Spleen (tissue), 11 donors: ENCODE results near the gene TMEM94. TPM values are rescaled to one million over a fixed set of nuclear protein-coding genes. Genes with fewer than 3 reads are reported as not detected.

Source experiments
- DNase-seq: peaks from one replicate; pipeline ENCODE4 v3.0.0-alpha.2; 2020
- H3K27ac ChIP-seq, 8 donors: fragments of 200-600 bp; sonication (generic) in 7 of 8; 1 replicate in 4 of 8; 2 replicates in 4 of 8; pipeline versions ENCODE4 v1.5.0 to v1.8.0; 2016 to 2021; ENCODE audit warnings: inconsistent platforms in 4 of 8, mild to moderate bottlenecking in 4 of 8, moderate library complexity in 1 of 8
- H3K27me3 ChIP-seq, 7 donors: fragments of 200-600 bp; sonication (generic) in 6 of 7; replicated peaks in 1 of 7; 1 replicate in 4 of 7; 2 replicates in 3 of 7; pipeline versions ENCODE4 v1.5.0 to v1.8.0; 2016 to 2021; ENCODE audit warnings: inconsistent platforms in 3 of 7, mild to moderate bottlenecking in 1 of 7
- H3K36me3 ChIP-seq, 6 donors: fragments of 200-600 bp; sonication (generic) in 5 of 6; 1 replicate in 4 of 6; 2 replicates in 2 of 6; pipeline versions ENCODE4 v1.5.0 to v1.8.0; 2016 to 2021; ENCODE audit warnings: inconsistent platforms in 2 of 6
- H3K4me1 ChIP-seq, 6 donors: fragments of 200-600 bp; sonication (generic) in 5 of 6; 1 replicate in 3 of 6; 2 replicates in 3 of 6; pipeline versions ENCODE4 v1.5.0 to v1.8.0; 2016 to 2021; ENCODE audit warnings: inconsistent platforms in 3 of 6
- H3K4me3 ChIP-seq, 8 donors: fragments of 200-600 bp; sonication (generic) in 7 of 8; 1 replicate in 4 of 8; 2 replicates in 4 of 8; pipeline versions ENCODE4 v1.5.0 to v1.8.0; 2016 to 2021; ENCODE audit warnings: inconsistent platforms in 4 of 8, mild to moderate bottlenecking in 4 of 8, moderate library complexity in 2 of 8
- H3K9me3 ChIP-seq, 8 donors: fragments of 200-600 bp; sonication (generic) in 7 of 8; 1 replicate in 4 of 8; 2 replicates in 4 of 8; pipeline versions ENCODE4 v1.5.0 to v1.8.0; 2016 to 2021; ENCODE audit warnings: inconsistent platforms in 4 of 8
- CTCF ChIP-seq, 11 experiments: fragments of 200-600 bp in 7 of 11; fragments of 450-650 bp in 4 of 11; sonication (generic) in 4 of 11; IDR thresholded peaks in 8 of 11; conservative IDR thresholded peaks in 3 of 11; 1 replicate in 7 of 11; 2 replicates in 4 of 11; pipeline versions ENCODE4 v1.4.0 to v1.8.0; 2016 to 2021; ENCODE audit warnings: antibody characterized with exemption in 11 of 11, inconsistent platforms in 4 of 11, mild to moderate bottlenecking in 1 of 11
- POLR2A ChIP-seq, 3 donors: fragments of 450-650 bp; IDR thresholded peaks; one replicate each; pipeline ENCODE4 v1.5.1; 2017; ENCODE audit warnings: antibody characterized with exemption in 3 of 3, mild to moderate bottlenecking in 1 of 3
- POLR2AphosphoS5 ChIP-seq, 3 donors: sonication (generic); formaldehyde crosslinking; IDR thresholded peaks; one replicate each; pipeline ENCODE4 v1.5.1; 2017; ENCODE audit warnings: antibody characterized with exemption in 3 of 3
- WGBS, 5 donors: extraction: QIAGEN DNeasy Blood & Tissue Kit in 3 of 5; methylation state at CpG; one replicate each; pipeline versions ENCODE4 v1.1.5 to v1.1.7; 2013 to 2018; 5-methylcytosine and 5-hydroxymethylcytosine counted together
- intact Hi-C: fragments of 100-400 bp; cut with DNase I; formaldehyde crosslinking; loops from one replicate; pipeline ENCODE4 v1.15.0; 2023; ENCODE audit warnings: low total_unique reads
- polyA plus RNA-seq, 3 donors: library from polyadenylated mRNA; stranded (reverse); fragments of 200-250 nt; gene quantifications; one replicate each; pipeline ENCODE4 v1.2.1, GENCODE V29; 2013
- total RNA-seq, 7 donors: library from RNA; depleted of rRNA in 3 of 7; stranded (reverse); fragments of >200 nt in 3 of 7; fragmentation: NEBNext Ultra II Directional in 4 of 7; extraction: Animal tissue kit (Norgen Biotek cat#: 25700) in 4 of 7; gene quantifications; one replicate each; pipeline versions ENCODE4 v1.1.0 to v1.2.1, GENCODE V29; 2016 to 2021
- donor health status: healthy with polysubstance abuse.
- donor health status: DM: no; HTN: no; CAD: no; lungs with moderate emphysema.
- donor health status: DM: no; HTN: no; CAD: no.
- donor health status: Bipolar disorder and iron deficiency.
- donor health status: healthy.
- donor health status: DM: no; HTN: no; CAD: no.
- donor health status: DM: yes; HTN: yes; CAD: no.

The TMEM94 gene
- total and polyA plus RNA-seq, 10 donors: 24.8 to 101 (median 85.9) TPM

GRCh38 chr17:75498726-75499213 is 42.3 kb downstream of the TMEM94 start:
- peak overlapping the region in 7 of 8 donors; percentile 24 to 90 (median 58) for H3K27ac ChIP-seq
- no peak overlapping the region for H3K4me3 ChIP-seq
- H3K36me3 ChIP-seq: peaks cover 0 to 100% (median 60%) of the 10 kb centered on the region in 6 donors
- H3K9me3 ChIP-seq: no peaks in the 10 kb centered on the region
- TF ChIP-seq POLR2A (IDR thresholded peaks at IDR 0.05) (no peak), POLR2AphosphoS5 (IDR thresholded peaks at IDR 0.05) (peak in 2 of 3 donors; percentile 61 to 75), CTCF (IDR thresholded peaks at IDR 0.05 in 8 of 11, conservative IDR thresholded peaks at IDR 0.05 in 3 of 11) (no peak)
- intact Hi-C loops: no loop called here
- 41 to 64% (median 55%) methylated on average over 11 to 16 of the region's 16 CpGs for WGBS, 5 donors
- H3K4me1 ChIP-seq: peaks cover 0 to 64% (median 37%) of the 10 kb centered on the region in 6 donors
- no peaks in the 10 kb centered on the region for H3K27me3 ChIP-seq
- peak; percentile 71 for DNase-seq

- no peaks in the 10 kb centered on the region for H3K9me3 ChIP-seq
- H3K36me3 ChIP-seq: peaks cover 0 to 100% (median 54%) of the 10 kb centered on the region in 6 donors
- peak; percentile 67 for DNase-seq
- TF ChIP-seq CTCF (IDR thresholded peaks at IDR 0.05 in 8 of 11, conservative IDR thresholded peaks at IDR 0.05 in 3 of 11) (no peak), POLR2A (IDR thresholded peaks at IDR 0.05) (no peak), POLR2AphosphoS5 (IDR thresholded peaks at IDR 0.05) (peak; percentile 17 to 82 (median 73))
- H3K4me1 ChIP-seq: peaks cover 0 to 71% (median 43%) of the 10 kb centered on the region in 6 donors
- H3K4me3 ChIP-seq: no peak overlapping the region
- peak overlapping the region in 7 of 8 donors; percentile 24 to 90 (median 58) for H3K27ac ChIP-seq
- WGBS, 5 donors: 54 to 69% (median 57%) methylated on average over 10 to 16 of the region's 16 CpGs
- intact Hi-C loops: no loop called here
- H3K27me3 ChIP-seq: no peaks in the 10 kb centered on the region
Observed at GRCh38 chr17:75499313-75500022, 43.0 kb downstream of the TMEM94 start.

GRCh38 chr17:75500419-75501216 is 44.2 kb downstream of the TMEM94 start:
- Histone ChIP-seq H3K4me3 (no peak overlapping the region), H3K27me3 (no peaks in the 10 kb centered on the region), H3K9me3 (no peaks in the 10 kb centered on the region), H3K36me3 (peaks cover 0 to 100% (median 44%) of the 10 kb centered on the region in 6 donors), H3K27ac (peak overlapping the region in 5 of 8 donors; percentile 10 to 90 (median 60)), H3K4me1 (peaks cover 0 to 82% (median 53%) of the 10 kb centered on the region in 6 donors)
- WGBS, 5 donors: 87 to 92% (median 89%) methylated on average over 5 to 17 of the region's 17 CpGs
- intact Hi-C loops: no loop called here
- TF ChIP-seq POLR2A (IDR thresholded peaks at IDR 0.05): no peak
- TF ChIP-seq POLR2AphosphoS5 (IDR thresholded peaks at IDR 0.05): peak in 2 of 3 donors; percentile 31 to 60
- no peak for TF ChIP-seq CTCF (IDR thresholded peaks at IDR 0.05 in 8 of 11, conservative IDR thresholded peaks at IDR 0.05 in 3 of 11)
- DNase-seq: peak; percentile 61
